ENCODE data around the gene GUCY1A2.

GRCh38 chr11:106858200-106858599 is 160.1 kb downstream of the GUCY1A2 start:
- TF ChIP-seq POLR2A (IDR thresholded peaks at IDR 0.05; ENCODE audit: low read length): no peak
- no peak for TF ChIP-seq GATA1 (IDR thresholded peaks at IDR 0.05; ENCODE audit: low read depth, low read length)

All from erythroblast (primary cell).